DMS53 (cell line): ENCODE measurements around the gene NBPF1.

Experiments used
- DNase-seq: peaks from one replicate; lab custom pipeline; 2025; lab: John Stamatoyannopoulos, UW

NBPF1 gene

GRCh38 chr1:16512624-16513411 is 100.5 kb downstream of the NBPF1 start:
- peak; percentile 51 for DNase-seq
